HCT116 (cell line): ENCODE results near the gene PLAC9. TPM values are rescaled to one million over a fixed set of nuclear protein-coding genes. Genes with fewer than 3 reads are reported as not detected.

ENCODE experiments used
- ATAC-seq: fragments of 200-7000 bp; cut with Tn5 transposase; 2 replicates; pipeline ENCODE4 v1.9.1; 2020; ENCODE audit warnings: mild to moderate bottlenecking, moderate library complexity
- BruUV-seq: library from RNA; stranded (reverse); fragments of 400-500 nt; replicated peaks from 2 replicates; lab custom pipeline; 2021; lab: Mats Ljungman, UMichigan
- CTCF ChIA-PET: fragments of 300-600 bp; sonication (Branson Sonifier 250); formaldehyde crosslinking; loops from one replicate; lab custom pipeline; 2021; ENCODE audit warnings: antibody characterized with exemption; lab: Charles Lee
- POLR2A ChIA-PET: fragments of 300-600, 350-600 bp; sonication (Branson Sonifier 250); formaldehyde crosslinking; loops from one replicate; lab custom pipeline; 2021; ENCODE audit warnings: antibody characterized with exemption; lab: Charles Lee
- RAD21 ChIA-PET, 2 experiments: fragments of 300-600 bp; sonication (Branson Sonifier 250); formaldehyde crosslinking; loops; one replicate each; lab custom pipeline; 2023; ENCODE audit warnings: low total read pairs in 2 of 2; ENCODE audit not compliant: uncharacterized antibody in 2 of 2, unreplicated experiment in 2 of 2, low non-redundant PET in 1 of 2; lab: Charles Lee
- DNase-seq: peaks from one replicate; pipeline ENCODE4 v3.0.0-alpha.2; 2010; ENCODE audit warnings: low read depth, low spot score
- H2AFZ ChIP-seq: fragments of 200-600 bp; shearing (Covaris generic), sonication (generic); 2 replicates; pipeline ENCODE4 v1.6.1; 2017; ENCODE audit warnings: low read depth, mixed run types, mixed read lengths, antibody characterized with exemption, low read length; ENCODE audit not compliant: poor library complexity, severe bottlenecking
- H3K27ac ChIP-seq: 2 replicates; pipeline ENCODE4 v1.5.1; 2012; ENCODE audit warnings: low read depth, low read length
- H3K27me3 ChIP-seq: fragments of 200-600 bp; sonication (generic); 2 replicates; pipeline ENCODE4 v1.6.1; 2016; ENCODE audit warnings: mixed run types, low read length, mixed read lengths; ENCODE audit not compliant: insufficient read depth
- H3K36me3 ChIP-seq, 2 experiments: fragments of 200-500 bp in 1 of 2; fragments of 200-600 bp in 1 of 2; sonication (Bioruptor generic) in 1 of 2; sonication (generic) in 1 of 2; 2 replicates each; pipeline versions ENCODE4 v1.5.1 to v1.6.1; 2014 to 2016; ENCODE audit warnings: low read length in 2 of 2, inconsistent platforms in 1 of 2, mixed read lengths in 1 of 2, mixed run types in 1 of 2; ENCODE audit not compliant: insufficient read depth in 2 of 2, control insufficient read depth in 1 of 2
- H3K4me1 ChIP-seq, 2 experiments: fragments of 200-600 bp in 1 of 2; sonication (generic) in 1 of 2; 2 replicates each; pipeline versions ENCODE4 v1.5.1 to v1.6.1; 2012 to 2017; ENCODE audit warnings: low read length in 2 of 2, inconsistent platforms in 1 of 2, mild to moderate bottlenecking in 1 of 2, mixed read lengths in 1 of 2, mixed run types in 1 of 2, moderate library complexity in 1 of 2; ENCODE audit not compliant: insufficient read depth in 2 of 2, control insufficient read depth in 1 of 2
- H3K4me2 ChIP-seq: fragments of 200-600 bp; sonication (generic); 2 replicates; pipeline ENCODE4 v1.6.1; 2017; ENCODE audit warnings: mixed run types, low read length, mixed read lengths
- H3K4me3 ChIP-seq, 2 experiments: fragments of 200-600 bp in 1 of 2; sonication (generic) in 1 of 2; replicated peaks in 1 of 2; 2 replicates each; pipeline ENCODE4 v1.5.1; 2011 to 2016; ENCODE audit warnings: low read length in 2 of 2, control low read depth in 1 of 2, low read depth in 1 of 2, mild to moderate bottlenecking in 1 of 2, mixed read lengths in 1 of 2, mixed run types in 1 of 2
- H3K79me2 ChIP-seq: fragments of 200-600 bp; sonication (generic); 2 replicates; pipeline ENCODE4 v1.6.1; 2017; ENCODE audit warnings: mild to moderate bottlenecking, mixed run types, low read length, moderate library complexity, mixed read lengths; ENCODE audit not compliant: insufficient read depth
- H3K9ac ChIP-seq: fragments of 200-600 bp; sonication (generic); 2 replicates; pipeline ENCODE4 v1.6.1; 2016; ENCODE audit warnings: low read length, mixed read lengths
- H3K9me2 ChIP-seq: fragments of 200-600 bp; sonication (generic), shearing (Covaris generic); 2 replicates; pipeline ENCODE4 v1.6.1; 2017; ENCODE audit warnings: mixed run types, mild to moderate bottlenecking, moderate library complexity; ENCODE audit not compliant: insufficient read depth
- H3K9me3 ChIP-seq, 2 experiments: fragments of 200-500 bp in 1 of 2; fragments of 200-600 bp in 1 of 2; sonication (Bioruptor generic) in 1 of 2; sonication (generic) in 1 of 2; 2 replicates each; pipeline ENCODE4 v1.6.1; 2014 to 2017; ENCODE audit warnings: low read length in 2 of 2, mixed read lengths in 2 of 2, inconsistent platforms in 1 of 2, low read depth in 1 of 2, mild to moderate bottlenecking in 1 of 2, mixed run types in 1 of 2, moderate library complexity in 1 of 2; ENCODE audit not compliant: control insufficient read depth in 1 of 2, insufficient read depth in 1 of 2
- H4K20me1 ChIP-seq: fragments of 200-600 bp; sonication (generic), shearing (Covaris generic); 2 replicates; pipeline ENCODE4 v1.6.1; 2017; ENCODE audit warnings: mixed run types, mild to moderate bottlenecking, moderate library complexity; ENCODE audit not compliant: insufficient read depth
- ELF1 ChIP-seq: IDR thresholded peaks from 2 replicates; pipeline ENCODE4 v1.6.1; 2012; ENCODE audit warnings: low read depth, borderline replicate concordance
- JUND ChIP-seq: IDR thresholded peaks from 2 replicates; pipeline ENCODE4 v1.6.1; 2012
- POLR2AphosphoS5 ChIP-seq: IDR thresholded peaks from 2 replicates; pipeline ENCODE4 v1.6.1; 2011; ENCODE audit warnings: mild to moderate bottlenecking, low read depth, low read length, moderate library complexity
- RAD21 ChIP-seq: IDR thresholded peaks from 2 replicates; pipeline ENCODE4 v1.6.1; 2012; ENCODE audit warnings: low read depth, mild to moderate bottlenecking
- SIN3A ChIP-seq: IDR thresholded peaks from 2 replicates; pipeline ENCODE4 v1.6.1; 2012; ENCODE audit warnings: low read depth
- SP1 ChIP-seq: IDR thresholded peaks from 2 replicates; pipeline ENCODE4 v1.6.1; 2012; ENCODE audit warnings: low read depth
- SRF ChIP-seq: IDR thresholded peaks from 2 replicates; pipeline ENCODE4 v1.6.1; 2012; ENCODE audit warnings: low read depth
- TCF7L2 ChIP-seq: IDR thresholded peaks from 2 replicates; pipeline ENCODE4 v1.7.0; 2011; ENCODE audit warnings: borderline replicate concordance, inconsistent platforms; ENCODE audit not compliant: insufficient read depth, insufficient read length; ENCODE audit errors: extremely low read depth
- YY1 ChIP-seq: IDR thresholded peaks from 2 replicates; pipeline ENCODE4 v1.6.1; 2011; ENCODE audit warnings: low read length, low read depth, moderate library complexity, mild to moderate bottlenecking; ENCODE audit not compliant: insufficient replicate concordance; ENCODE audit errors: extremely low read depth
- intact Hi-C: fragments of 100-400 bp; cut with micrococcal nuclease; formaldehyde crosslinking; loops from 2 replicates; pipeline ENCODE4 v1.10.0; 2022
- total RNA-seq: library from RNA; stranded (reverse); gene quantifications from one replicate; pipeline ENCODE4 v1.2.1, GENCODE V29; 2021; ENCODE audit not compliant: unreplicated experiment
- TF ChIP-seq, protein P1 (sequence below), 3 experiments: fragments of 200-600 bp in 1 of 3; sonication (generic) in 1 of 3; IDR thresholded peaks in 2 of 3; conservative IDR thresholded peaks in 1 of 3; 2 replicates each; pipeline ENCODE4 v1.5.1; 2012 to 2017; ENCODE audit warnings: low read depth in 2 of 3, low read length in 2 of 3, antibody characterized with exemption in 1 of 3, borderline replicate concordance in 1 of 3, control low read depth in 1 of 3, mild to moderate bottlenecking in 1 of 3, mixed read lengths in 1 of 3, mixed run types in 1 of 3, moderate library complexity in 1 of 3; ENCODE audit not compliant: insufficient read depth in 1 of 3
- TF ChIP-seq, protein P2 (sequence below): IDR thresholded peaks from 2 replicates; pipeline ENCODE4 v1.6.1; 2012

The PLAC9 gene
- total RNA-seq, 1 experiment from 2014 or later = not detected

DNA sequence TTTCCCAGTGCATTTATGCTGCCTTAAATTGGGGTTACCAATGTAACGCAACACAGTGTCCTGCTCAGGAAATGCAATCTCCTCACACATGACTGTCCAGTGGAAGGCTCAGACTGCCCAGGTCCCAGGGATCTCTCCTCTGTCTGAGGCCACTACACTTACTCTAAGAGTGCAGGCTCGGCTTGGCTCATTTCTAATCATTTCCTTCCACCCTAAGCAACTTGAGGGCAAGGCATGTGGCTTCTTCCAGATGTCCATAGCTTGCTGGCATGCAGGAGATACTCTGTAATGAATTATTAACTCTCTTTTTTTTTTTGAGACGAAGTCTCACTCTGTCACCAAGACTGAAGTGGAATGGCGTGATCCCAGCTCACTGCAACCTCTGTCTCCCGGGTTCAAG, 23.7 kb downstream of the PLAC9 start:
- RAD21 ChIA-PET = interaction anchor here in 1 of 2 experiments (0.6 kb wide), 1 partner anchor 46 kb away, joined by 5 read pairs; no protein-coding TSS in a partner anchor
- CTCF ChIA-PET = no interaction called here
- no peak overlapping the region for H3K9ac ChIP-seq

More for the DNA sequence above, 23.7 kb downstream of the PLAC9 start:
- POLR2A ChIA-PET = no interaction called here
- ATAC-seq = no peak
- H3K4me2 ChIP-seq = no peak overlapping the region
- H3K9me3 ChIP-seq = no peaks in the 10 kb centered on the region
- no peak overlapping the region for H3K4me3 ChIP-seq
- peaks cover 30 to 47% of the 10 kb centered on the region in 2 experiments for H3K4me1 ChIP-seq
- H3K9me2 ChIP-seq = no peaks in the 10 kb centered on the region
- intact Hi-C loops = no loop called here
- no peak for TF ChIP-seq SRF
- no peak for TF ChIP-seq RAD21
- no peak for TF ChIP-seq POLR2AphosphoS5
- no peak for TF ChIP-seq SIN3A
- TF ChIP-seq, protein P1, sequence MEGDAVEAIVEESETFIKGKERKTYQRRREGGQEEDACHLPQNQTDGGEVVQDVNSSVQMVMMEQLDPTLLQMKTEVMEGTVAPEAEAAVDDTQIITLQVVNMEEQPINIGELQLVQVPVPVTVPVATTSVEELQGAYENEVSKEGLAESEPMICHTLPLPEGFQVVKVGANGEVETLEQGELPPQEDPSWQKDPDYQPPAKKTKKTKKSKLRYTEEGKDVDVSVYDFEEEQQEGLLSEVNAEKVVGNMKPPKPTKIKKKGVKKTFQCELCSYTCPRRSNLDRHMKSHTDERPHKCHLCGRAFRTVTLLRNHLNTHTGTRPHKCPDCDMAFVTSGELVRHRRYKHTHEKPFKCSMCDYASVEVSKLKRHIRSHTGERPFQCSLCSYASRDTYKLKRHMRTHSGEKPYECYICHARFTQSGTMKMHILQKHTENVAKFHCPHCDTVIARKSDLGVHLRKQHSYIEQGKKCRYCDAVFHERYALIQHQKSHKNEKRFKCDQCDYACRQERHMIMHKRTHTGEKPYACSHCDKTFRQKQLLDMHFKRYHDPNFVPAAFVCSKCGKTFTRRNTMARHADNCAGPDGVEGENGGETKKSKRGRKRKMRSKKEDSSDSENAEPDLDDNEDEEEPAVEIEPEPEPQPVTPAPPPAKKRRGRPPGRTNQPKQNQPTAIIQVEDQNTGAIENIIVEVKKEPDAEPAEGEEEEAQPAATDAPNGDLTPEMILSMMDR (IDR thresholded peaks at IDR 0.05 in 2 of 3, conservative IDR thresholded peaks at IDR 0.05 in 1 of 3; ENCODE audit: borderline replicate concordance in 1 of 3, insufficient read depth in 1 of 3, low read depth in 2 of 3, low read length in 2 of 3) = no peak
- TF ChIP-seq JUND = no peak
- TF ChIP-seq ELF1 = no peak
- no peak for TF ChIP-seq TCF7L2
- TF ChIP-seq SP1 = no peak
- TF ChIP-seq YY1 = no peak
- TF ChIP-seq, protein P2, sequence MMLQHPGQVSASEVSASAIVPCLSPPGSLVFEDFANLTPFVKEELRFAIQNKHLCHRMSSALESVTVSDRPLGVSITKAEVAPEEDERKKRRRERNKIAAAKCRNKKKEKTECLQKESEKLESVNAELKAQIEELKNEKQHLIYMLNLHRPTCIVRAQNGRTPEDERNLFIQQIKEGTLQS = no peak
- no peak overlapping the region for H2AFZ ChIP-seq
- no TSS peak for BruUV-seq
- DNase-seq = no peak
- peaks cover 13 to 71% of the 10 kb centered on the region in 2 experiments for H3K36me3 ChIP-seq
- H4K20me1 ChIP-seq = no peaks in the 10 kb centered on the region
- H3K27me3 ChIP-seq = no peaks in the 10 kb centered on the region
- peaks cover 5% of the 10 kb centered on the region; the same call in 1 of the 2 replicates for H3K79me2 ChIP-seq
- no peak overlapping the region for H3K27ac ChIP-seq
